WTC11 (cell line): ENCODE data around the gene MMP19. TPM values are rescaled to one million over a fixed set of nuclear protein-coding genes. Genes with fewer than 3 reads are reported as not detected.

Experiments used
- ATAC-seq: fragments of 200-7000 bp; cut with Tn5 transposase; 2 replicates; pipeline ENCODE4 v1.10.0; 2021; ENCODE audit warnings: mild to moderate bottlenecking, moderate library complexity
- Bru-seq: library from RNA; stranded (reverse); fragments of 400-500 nt; gene quantifications from one replicate; lab custom pipeline; 2021; lab: Mats Ljungman, UMichigan
- CTCF ChIA-PET: fragments of 300-600 bp; sonication (Branson Sonifier 250); formaldehyde crosslinking; loops from one replicate; lab custom pipeline; 2021; ENCODE audit warnings: antibody characterized with exemption; lab: Charles Lee
- POLR2A ChIA-PET: fragments of 350-600 bp; sonication (Branson Sonifier 250); formaldehyde crosslinking; loops from one replicate; lab custom pipeline; 2021; ENCODE audit warnings: antibody characterized with exemption; lab: Charles Lee
- DNase-seq: peaks from one replicate; pipeline ENCODE4 v3.0.0; 2021; ENCODE audit warnings: low spot score
- H3K27ac Mint-ChIP-seq: 2 replicates; pipeline ENCODE4 v1.8.0; 2021; ENCODE audit warnings: mixed read lengths
- H3K27me3 Mint-ChIP-seq: 2 replicates; pipeline ENCODE4 v1.8.0; 2021; ENCODE audit warnings: low read depth, mild to moderate bottlenecking, moderate library complexity, mixed read lengths
- H3K36me3 Mint-ChIP-seq: 2 replicates; pipeline ENCODE4 v1.8.0; 2021; ENCODE audit warnings: mixed read lengths
- H3K4me1 Mint-ChIP-seq: 2 replicates; pipeline ENCODE4 v1.8.0; 2022; ENCODE audit warnings: mixed read lengths
- H3K4me3 Mint-ChIP-seq: 2 replicates; pipeline ENCODE4 v1.8.0; 2021; ENCODE audit warnings: mild to moderate bottlenecking, moderate library complexity, mixed read lengths
- H3K9me3 Mint-ChIP-seq: 2 replicates; pipeline ENCODE4 v1.8.0; 2021; ENCODE audit warnings: mixed read lengths
- ATF1 ChIP-seq: sonication (generic); formaldehyde crosslinking; IDR thresholded peaks from 2 replicates; pipeline ENCODE4 v1.8.1; 2023; ENCODE audit warnings: mild to moderate bottlenecking, moderate library complexity, missing genetic modification reagents
- ETV6 ChIP-seq: sonication (generic); formaldehyde crosslinking; IDR thresholded peaks from 2 replicates; pipeline ENCODE4 v1.8.1; 2022; ENCODE audit warnings: mild to moderate bottlenecking, missing genetic modification reagents
- GABPB1 ChIP-seq: sonication (generic); formaldehyde crosslinking; IDR thresholded peaks from 2 replicates; pipeline ENCODE4 v1.8.1; 2023; ENCODE audit warnings: mild to moderate bottlenecking, missing genetic modification reagents
- GTF2I ChIP-seq: fragments of 250-450 bp; sonication (Bioruptor Pico); conservative IDR thresholded peaks from 2 replicates; pipeline ENCODE4 v1.4.0; 2021; ENCODE audit warnings: mild to moderate bottlenecking
- HMGA2 ChIP-seq: fragments of 250-450 bp; sonication (Bioruptor Pico); IDR thresholded peaks from 2 replicates; pipeline ENCODE4 v1.4.0; 2021; ENCODE audit warnings: mild to moderate bottlenecking, moderate library complexity
- MXD4 ChIP-seq: fragments of 250-450 bp; sonication (Bioruptor Pico); IDR thresholded peaks from 2 replicates; pipeline ENCODE4 v1.8.0; 2021; ENCODE audit warnings: mild to moderate bottlenecking, moderate library complexity, borderline replicate concordance
- RORB ChIP-seq: fragments of 250-450 bp; sonication (Bioruptor Pico); IDR thresholded peaks from 2 replicates; pipeline ENCODE4 v1.9.0; 2021; ENCODE audit warnings: mild to moderate bottlenecking
- SMAD3 ChIP-seq: sonication (generic); formaldehyde crosslinking; IDR thresholded peaks from 2 replicates; pipeline ENCODE4 v1.8.0; 2022; ENCODE audit warnings: missing genetic modification reagents, mild to moderate bottlenecking, borderline replicate concordance
- ZNF121 ChIP-seq: sonication (generic); formaldehyde crosslinking; IDR thresholded peaks from 2 replicates; pipeline ENCODE4 v1.8.0; 2023; ENCODE audit warnings: missing genetic modification reagents
- ZNF232 ChIP-seq: sonication (generic); formaldehyde crosslinking; IDR thresholded peaks from 2 replicates; pipeline ENCODE4 v1.8.0; 2022; ENCODE audit warnings: mild to moderate bottlenecking, missing genetic modification reagents
- ZNF396 ChIP-seq: fragments of 250-450 bp; sonication (Bioruptor Pico); IDR thresholded peaks from 2 replicates; pipeline ENCODE4 v1.8.0; 2021; ENCODE audit warnings: mild to moderate bottlenecking, moderate library complexity, borderline replicate concordance
- ZNF416 ChIP-seq: fragments of 250-450 bp; sonication (Bioruptor Pico); IDR thresholded peaks from 2 replicates; pipeline ENCODE4 v1.9.0; 2021; ENCODE audit warnings: mild to moderate bottlenecking, inconsistent platforms
- long read RNA-seq, 3 experiments: library from RNA in 1 of 3; library from capped mRNA in 1 of 3; library from polyadenylated mRNA in 1 of 3; unstranded in 2 of 3; stranded (forward) in 1 of 3; transcript quantifications; one replicate each; pipeline ENCODE4 v2.0.0, GENCODE V29; 2021
- total RNA-seq: library from RNA; stranded (reverse); gene quantifications from 3 replicates; pipeline ENCODE4 v1.2.3, GENCODE V29; 2021
- TF ChIP-seq, protein P1 (sequence below): fragments of 250-450 bp; sonication (Bioruptor Pico); IDR thresholded peaks from 2 replicates; pipeline ENCODE4 v1.9.0; 2021; ENCODE audit warnings: mild to moderate bottlenecking
- TF ChIP-seq, protein P2 (sequence below): sonication (generic); formaldehyde crosslinking; IDR thresholded peaks from 2 replicates; pipeline ENCODE4 v1.8.0; 2022; ENCODE audit warnings: mild to moderate bottlenecking, missing genetic modification reagents
- TF ChIP-seq, protein P3 (sequence below): fragments of 250-450 bp; sonication (Bioruptor Pico); IDR thresholded peaks from 2 replicates; pipeline ENCODE4 v1.9.0; 2021; ENCODE audit warnings: moderate library complexity, mild to moderate bottlenecking, inconsistent platforms, borderline replicate concordance
- TF ChIP-seq, protein P4 (sequence below): fragments of 200-600 bp; IDR thresholded peaks from 2 replicates; pipeline ENCODE4 v1.8.0; 2022; ENCODE audit warnings: antibody characterized with exemption
- TF ChIP-seq, protein P5 (sequence below): sonication (generic); formaldehyde crosslinking; IDR thresholded peaks from 2 replicates; pipeline ENCODE4 v1.8.1; 2023; ENCODE audit warnings: mild to moderate bottlenecking, missing genetic modification reagents, borderline replicate concordance

Gene MMP19, protein sequence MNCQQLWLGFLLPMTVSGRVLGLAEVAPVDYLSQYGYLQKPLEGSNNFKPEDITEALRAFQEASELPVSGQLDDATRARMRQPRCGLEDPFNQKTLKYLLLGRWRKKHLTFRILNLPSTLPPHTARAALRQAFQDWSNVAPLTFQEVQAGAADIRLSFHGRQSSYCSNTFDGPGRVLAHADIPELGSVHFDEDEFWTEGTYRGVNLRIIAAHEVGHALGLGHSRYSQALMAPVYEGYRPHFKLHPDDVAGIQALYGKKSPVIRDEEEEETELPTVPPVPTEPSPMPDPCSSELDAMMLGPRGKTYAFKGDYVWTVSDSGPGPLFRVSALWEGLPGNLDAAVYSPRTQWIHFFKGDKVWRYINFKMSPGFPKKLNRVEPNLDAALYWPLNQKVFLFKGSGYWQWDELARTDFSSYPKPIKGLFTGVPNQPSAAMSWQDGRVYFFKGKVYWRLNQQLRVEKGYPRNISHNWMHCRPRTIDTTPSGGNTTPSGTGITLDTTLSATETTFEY
- total RNA-seq (0.98 to 1.6 TPM (median 1.0 TPM) in 3 replicates), Bru-seq, nascent RNA (percentile 36 among the genes with signal in this experiment)
- long read RNA-seq, experiment 1, transcript MMP19-201 (9 exons, 2,229 nt) = major isoform, 5 of 8 reads
- long read RNA-seq, experiment 1, partial matches to known transcripts = 0 of 8 reads
- long read RNA-seq, experiment 1, other reads (novel, unspliced or antisense) = 3 of 8 reads
- long read RNA-seq, experiment 2, partial matches to known transcripts = 1 of 2 reads
- long read RNA-seq, experiment 2, other reads (novel, unspliced or antisense) = 1 of 2 reads
- long read RNA-seq, experiment 3 = 0 reads

DNA sequence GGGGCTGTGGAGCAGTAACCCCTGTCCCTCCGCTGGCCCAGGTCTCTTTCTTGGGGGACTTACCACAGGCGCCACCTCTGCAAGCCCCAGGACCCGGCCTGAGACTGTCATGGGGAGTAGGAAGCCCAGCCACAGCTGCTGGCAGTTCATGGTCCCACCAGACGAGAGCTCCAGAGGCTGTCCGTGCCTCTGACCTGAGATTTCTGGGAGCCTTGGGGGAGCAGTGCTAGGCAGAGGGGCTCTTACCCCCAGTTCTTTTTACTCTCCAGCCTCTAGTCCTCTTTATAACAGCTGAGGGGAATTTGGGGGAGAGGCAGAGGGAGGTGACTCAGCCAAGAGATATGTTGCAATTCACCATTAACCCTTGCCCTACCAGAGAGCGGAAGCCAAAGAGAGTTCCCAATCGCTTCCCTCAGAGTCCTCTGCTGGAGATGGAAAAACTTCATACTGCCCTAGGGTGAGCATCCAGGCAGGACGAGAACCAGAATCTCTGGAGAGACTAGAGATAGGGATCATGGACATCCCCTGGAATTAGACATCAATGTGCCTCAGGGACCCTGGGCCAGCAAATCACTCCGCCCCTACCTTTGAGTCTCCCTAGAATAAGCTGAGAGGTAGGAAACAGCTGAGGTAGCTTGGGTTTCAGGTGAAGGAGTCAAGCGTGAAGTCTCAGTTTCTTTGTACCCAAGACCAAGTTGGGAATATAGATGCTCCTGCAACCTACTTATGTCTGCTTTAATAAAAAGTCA is at the start of gene MMP19:
TSS of gene MMP19 (minus strand) at position 256 of the 749 bp plus-strand sequence. CDS start at position 150, 106 bp downstream.
- DNase-seq (no peak), ATAC-seq (peak; percentile 72)
- Mint-ChIP-seq H3K27me3 (peaks cover 4% of the 10 kb centered on the region; the same call in 1 of the 2 replicates), H3K27ac (no peak within 1 kb of the TSS), H3K9me3 (no peaks in the 10 kb centered on the region), H3K4me3 (peak within 1 kb of the TSS; percentile 21), H3K4me1 (peaks cover 25% of the 10 kb centered on the region), H3K36me3 (no peaks in the 10 kb centered on the region)
- POLR2A ChIA-PET = interaction anchor here (0.8 to 1.6 kb wide), 2 partner anchors 12 kb away, joined by 3 to 5 read pairs; no protein-coding TSS in a partner anchor
- CTCF ChIA-PET = interaction anchor here (0.8 to 1.6 kb wide), 6 partner anchors 12 to 243 kb away, joined by 3 to 5 read pairs (median 4); no protein-coding TSS in a partner anchor
- TF ChIP-seq HMGA2 (CRISPR knock-in tag) (no peak), ATF1 (no peak), MXD4 (no peak), GABPB1 (no peak), RORB (CRISPR knock-in tag) (no peak), ZNF396 (no peak), ETV6 (CRISPR knock-in tag) (no peak)
- TF ChIP-seq, protein P1, sequence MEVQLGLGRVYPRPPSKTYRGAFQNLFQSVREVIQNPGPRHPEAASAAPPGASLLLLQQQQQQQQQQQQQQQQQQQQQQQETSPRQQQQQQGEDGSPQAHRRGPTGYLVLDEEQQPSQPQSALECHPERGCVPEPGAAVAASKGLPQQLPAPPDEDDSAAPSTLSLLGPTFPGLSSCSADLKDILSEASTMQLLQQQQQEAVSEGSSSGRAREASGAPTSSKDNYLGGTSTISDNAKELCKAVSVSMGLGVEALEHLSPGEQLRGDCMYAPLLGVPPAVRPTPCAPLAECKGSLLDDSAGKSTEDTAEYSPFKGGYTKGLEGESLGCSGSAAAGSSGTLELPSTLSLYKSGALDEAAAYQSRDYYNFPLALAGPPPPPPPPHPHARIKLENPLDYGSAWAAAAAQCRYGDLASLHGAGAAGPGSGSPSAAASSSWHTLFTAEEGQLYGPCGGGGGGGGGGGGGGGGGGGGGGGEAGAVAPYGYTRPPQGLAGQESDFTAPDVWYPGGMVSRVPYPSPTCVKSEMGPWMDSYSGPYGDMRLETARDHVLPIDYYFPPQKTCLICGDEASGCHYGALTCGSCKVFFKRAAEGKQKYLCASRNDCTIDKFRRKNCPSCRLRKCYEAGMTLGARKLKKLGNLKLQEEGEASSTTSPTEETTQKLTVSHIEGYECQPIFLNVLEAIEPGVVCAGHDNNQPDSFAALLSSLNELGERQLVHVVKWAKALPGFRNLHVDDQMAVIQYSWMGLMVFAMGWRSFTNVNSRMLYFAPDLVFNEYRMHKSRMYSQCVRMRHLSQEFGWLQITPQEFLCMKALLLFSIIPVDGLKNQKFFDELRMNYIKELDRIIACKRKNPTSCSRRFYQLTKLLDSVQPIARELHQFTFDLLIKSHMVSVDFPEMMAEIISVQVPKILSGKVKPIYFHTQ (CRISPR knock-in tag) = no peak
- TF ChIP-seq, protein P2, sequence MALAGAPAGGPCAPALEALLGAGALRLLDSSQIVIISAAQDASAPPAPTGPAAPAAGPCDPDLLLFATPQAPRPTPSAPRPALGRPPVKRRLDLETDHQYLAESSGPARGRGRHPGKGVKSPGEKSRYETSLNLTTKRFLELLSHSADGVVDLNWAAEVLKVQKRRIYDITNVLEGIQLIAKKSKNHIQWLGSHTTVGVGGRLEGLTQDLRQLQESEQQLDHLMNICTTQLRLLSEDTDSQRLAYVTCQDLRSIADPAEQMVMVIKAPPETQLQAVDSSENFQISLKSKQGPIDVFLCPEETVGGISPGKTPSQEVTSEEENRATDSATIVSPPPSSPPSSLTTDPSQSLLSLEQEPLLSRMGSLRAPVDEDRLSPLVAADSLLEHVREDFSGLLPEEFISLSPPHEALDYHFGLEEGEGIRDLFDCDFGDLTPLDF (CRISPR knock-in tag) = no peak
- TF ChIP-seq, protein P3, sequence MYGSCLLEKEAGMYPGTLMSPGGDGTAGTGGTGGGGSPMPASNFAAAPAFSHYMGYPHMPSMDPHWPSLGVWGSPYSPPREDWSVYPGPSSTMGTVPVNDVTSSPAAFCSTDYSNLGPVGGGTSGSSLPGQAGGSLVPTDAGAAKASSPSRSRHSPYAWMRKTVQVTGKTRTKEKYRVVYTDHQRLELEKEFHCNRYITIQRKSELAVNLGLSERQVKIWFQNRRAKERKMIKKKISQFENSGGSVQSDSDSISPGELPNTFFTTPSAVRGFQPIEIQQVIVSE (CRISPR knock-in tag) = no peak

DNA sequence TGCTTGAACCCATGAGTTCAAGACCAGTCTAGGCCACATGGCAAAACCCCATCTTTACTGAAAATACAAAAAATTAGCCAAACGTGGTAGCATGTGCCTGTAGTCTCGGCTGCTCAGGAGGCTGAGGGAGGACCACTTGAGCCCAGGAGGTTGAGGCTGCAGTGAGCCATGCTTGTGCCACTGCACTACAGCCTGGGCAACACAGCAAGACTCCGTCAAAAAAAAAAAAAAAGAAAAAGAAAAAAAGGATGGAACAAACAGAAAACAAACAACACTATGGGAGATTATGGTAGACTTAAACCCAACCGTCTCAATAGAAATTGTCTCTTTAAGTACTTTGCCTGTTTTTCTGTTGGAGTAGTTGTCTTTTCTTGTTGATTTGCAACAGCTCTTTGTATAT is 48.6 kb upstream of the MMP19 start:
- POLR2A ChIA-PET = no interaction called here
- CTCF ChIA-PET = no interaction called here
- ATAC-seq = no peak
- DNase-seq = no peak
- Mint-ChIP-seq H3K4me1 (no peaks in the 10 kb centered on the region), H3K27me3 (no peaks in the 10 kb centered on the region; the same call in 1 of the 2 replicates), H3K36me3 (no peaks in the 10 kb centered on the region)
- TF ChIP-seq SMAD3 (CRISPR knock-in tag) = no peak
- 0 out of 2 replicates have a peak, but pooled peaks have one; percentile 53 for TF ChIP-seq ZNF121
- TF ChIP-seq, all 79 proteins: peak for 1
- Mint-ChIP-seq H3K4me3 (no peak overlapping the region), H3K9me3 (peaks cover 16% of the 10 kb centered on the region), H3K27ac (no peak overlapping the region)

DNA sequence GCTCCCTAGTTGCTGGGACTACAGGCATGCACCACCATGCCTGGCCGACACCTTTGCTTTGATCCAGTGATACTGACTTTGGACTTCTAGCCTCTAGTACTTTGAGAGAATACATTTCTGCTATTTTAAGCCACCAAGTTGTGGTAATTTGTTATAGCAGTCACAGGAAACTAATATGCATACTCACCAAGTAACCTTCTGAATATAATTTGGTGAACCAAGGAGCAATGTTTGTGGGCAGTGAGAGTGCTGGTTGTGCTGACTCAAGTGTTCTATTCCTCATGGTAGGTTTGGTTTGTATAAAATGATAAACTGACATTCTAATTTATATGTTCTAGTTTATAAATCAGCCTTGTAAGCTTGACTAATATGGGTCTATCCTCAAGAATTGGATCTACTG is 42.4 kb upstream of the MMP19 start:
- CTCF ChIA-PET = no interaction called here
- H3K4me3 Mint-ChIP-seq = no peak overlapping the region
- no peaks in the 10 kb centered on the region for H3K4me1 Mint-ChIP-seq
- no peak for ATAC-seq
- DNase-seq = no peak
- POLR2A ChIA-PET = interaction anchor here (0.7 kb wide), 1 partner anchor 89 kb away, joined by 3 read pairs; the partner anchor contains the start of gene RAB5B
- H3K9me3 Mint-ChIP-seq = 0 out of 2 replicates have a peak, but pooled peaks cover 3% of the 10 kb centered on the region
- H3K27me3 Mint-ChIP-seq = no peaks in the 10 kb centered on the region; the same call in 1 of the 2 replicates
- no peaks in the 10 kb centered on the region for H3K36me3 Mint-ChIP-seq
- H3K27ac Mint-ChIP-seq = no peak overlapping the region
- TF ChIP-seq, protein P4, sequence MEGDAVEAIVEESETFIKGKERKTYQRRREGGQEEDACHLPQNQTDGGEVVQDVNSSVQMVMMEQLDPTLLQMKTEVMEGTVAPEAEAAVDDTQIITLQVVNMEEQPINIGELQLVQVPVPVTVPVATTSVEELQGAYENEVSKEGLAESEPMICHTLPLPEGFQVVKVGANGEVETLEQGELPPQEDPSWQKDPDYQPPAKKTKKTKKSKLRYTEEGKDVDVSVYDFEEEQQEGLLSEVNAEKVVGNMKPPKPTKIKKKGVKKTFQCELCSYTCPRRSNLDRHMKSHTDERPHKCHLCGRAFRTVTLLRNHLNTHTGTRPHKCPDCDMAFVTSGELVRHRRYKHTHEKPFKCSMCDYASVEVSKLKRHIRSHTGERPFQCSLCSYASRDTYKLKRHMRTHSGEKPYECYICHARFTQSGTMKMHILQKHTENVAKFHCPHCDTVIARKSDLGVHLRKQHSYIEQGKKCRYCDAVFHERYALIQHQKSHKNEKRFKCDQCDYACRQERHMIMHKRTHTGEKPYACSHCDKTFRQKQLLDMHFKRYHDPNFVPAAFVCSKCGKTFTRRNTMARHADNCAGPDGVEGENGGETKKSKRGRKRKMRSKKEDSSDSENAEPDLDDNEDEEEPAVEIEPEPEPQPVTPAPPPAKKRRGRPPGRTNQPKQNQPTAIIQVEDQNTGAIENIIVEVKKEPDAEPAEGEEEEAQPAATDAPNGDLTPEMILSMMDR = no peak
- TF ChIP-seq, protein P5, sequence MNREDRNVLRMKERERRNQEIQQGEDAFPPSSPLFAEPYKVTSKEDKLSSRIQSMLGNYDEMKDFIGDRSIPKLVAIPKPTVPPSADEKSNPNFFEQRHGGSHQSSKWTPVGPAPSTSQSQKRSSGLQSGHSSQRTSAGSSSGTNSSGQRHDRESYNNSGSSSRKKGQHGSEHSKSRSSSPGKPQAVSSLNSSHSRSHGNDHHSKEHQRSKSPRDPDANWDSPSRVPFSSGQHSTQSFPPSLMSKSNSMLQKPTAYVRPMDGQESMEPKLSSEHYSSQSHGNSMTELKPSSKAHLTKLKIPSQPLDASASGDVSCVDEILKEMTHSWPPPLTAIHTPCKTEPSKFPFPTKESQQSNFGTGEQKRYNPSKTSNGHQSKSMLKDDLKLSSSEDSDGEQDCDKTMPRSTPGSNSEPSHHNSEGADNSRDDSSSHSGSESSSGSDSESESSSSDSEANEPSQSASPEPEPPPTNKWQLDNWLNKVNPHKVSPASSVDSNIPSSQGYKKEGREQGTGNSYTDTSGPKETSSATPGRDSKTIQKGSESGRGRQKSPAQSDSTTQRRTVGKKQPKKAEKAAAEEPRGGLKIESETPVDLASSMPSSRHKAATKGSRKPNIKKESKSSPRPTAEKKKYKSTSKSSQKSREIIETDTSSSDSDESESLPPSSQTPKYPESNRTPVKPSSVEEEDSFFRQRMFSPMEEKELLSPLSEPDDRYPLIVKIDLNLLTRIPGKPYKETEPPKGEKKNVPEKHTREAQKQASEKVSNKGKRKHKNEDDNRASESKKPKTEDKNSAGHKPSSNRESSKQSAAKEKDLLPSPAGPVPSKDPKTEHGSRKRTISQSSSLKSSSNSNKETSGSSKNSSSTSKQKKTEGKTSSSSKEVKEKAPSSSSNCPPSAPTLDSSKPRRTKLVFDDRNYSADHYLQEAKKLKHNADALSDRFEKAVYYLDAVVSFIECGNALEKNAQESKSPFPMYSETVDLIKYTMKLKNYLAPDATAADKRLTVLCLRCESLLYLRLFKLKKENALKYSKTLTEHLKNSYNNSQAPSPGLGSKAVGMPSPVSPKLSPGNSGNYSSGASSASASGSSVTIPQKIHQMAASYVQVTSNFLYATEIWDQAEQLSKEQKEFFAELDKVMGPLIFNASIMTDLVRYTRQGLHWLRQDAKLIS (CRISPR knock-in tag) = no peak
- TF ChIP-seq GTF2I (CRISPR knock-in tag) = no peak
- no peak for TF ChIP-seq ZNF416 (CRISPR knock-in tag)
- TF ChIP-seq ZNF232 (CRISPR knock-in tag) = no peak
